ENCODE measurements around the gene MB21D2.

MB21D2 gene

DNA sequence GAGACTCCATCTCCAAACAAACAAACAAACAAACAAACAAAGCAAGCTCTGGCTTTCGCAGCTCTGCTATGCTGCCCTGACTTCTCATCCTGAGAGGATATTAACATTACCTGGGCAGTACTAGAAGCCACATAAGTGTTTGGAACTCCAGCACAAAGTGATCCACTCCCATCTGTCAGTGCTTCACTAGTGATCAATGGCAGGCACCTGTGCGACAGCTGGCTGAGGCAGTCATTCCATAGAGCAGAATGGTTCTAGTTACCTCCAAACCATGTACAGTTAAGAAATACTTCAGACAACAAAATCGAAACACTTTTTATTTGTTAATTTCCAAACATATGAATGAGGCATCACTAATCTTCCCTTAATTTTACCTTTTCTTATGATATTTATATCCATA lies 2.8 kb upstream of the MB21D2 start:
- DNase-seq = no peak

DNA sequence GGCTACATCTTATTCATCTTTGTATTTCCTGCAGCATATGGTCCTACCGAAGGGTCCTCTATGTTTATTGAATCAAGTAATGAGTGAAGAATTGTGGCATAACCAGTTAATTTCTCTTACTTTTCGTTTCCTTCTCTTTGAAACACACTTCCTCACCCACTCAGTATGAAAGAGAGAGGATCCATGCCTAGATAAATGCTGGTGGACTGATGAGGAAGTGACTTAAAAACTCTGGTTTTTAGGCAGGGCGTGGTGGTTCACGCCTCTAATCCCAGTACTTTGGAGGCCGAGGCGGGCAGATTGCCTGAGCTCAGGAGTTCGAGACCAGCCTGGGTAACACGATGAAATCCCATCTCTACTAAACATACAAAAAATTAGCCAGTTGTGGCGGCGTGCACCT lies 2.2 kb upstream of the MB21D2 start:
- DNase-seq = no peak

- no peak for DNase-seq
Measured at GRCh38 chr3:192918275-192918588, 576 bp upstream of the MB21D2 start.

GRCh38 chr3:192917028-192917403 lies 640 bp downstream of the MB21D2 start:
- DNase-seq = peak; percentile 79

DNA sequence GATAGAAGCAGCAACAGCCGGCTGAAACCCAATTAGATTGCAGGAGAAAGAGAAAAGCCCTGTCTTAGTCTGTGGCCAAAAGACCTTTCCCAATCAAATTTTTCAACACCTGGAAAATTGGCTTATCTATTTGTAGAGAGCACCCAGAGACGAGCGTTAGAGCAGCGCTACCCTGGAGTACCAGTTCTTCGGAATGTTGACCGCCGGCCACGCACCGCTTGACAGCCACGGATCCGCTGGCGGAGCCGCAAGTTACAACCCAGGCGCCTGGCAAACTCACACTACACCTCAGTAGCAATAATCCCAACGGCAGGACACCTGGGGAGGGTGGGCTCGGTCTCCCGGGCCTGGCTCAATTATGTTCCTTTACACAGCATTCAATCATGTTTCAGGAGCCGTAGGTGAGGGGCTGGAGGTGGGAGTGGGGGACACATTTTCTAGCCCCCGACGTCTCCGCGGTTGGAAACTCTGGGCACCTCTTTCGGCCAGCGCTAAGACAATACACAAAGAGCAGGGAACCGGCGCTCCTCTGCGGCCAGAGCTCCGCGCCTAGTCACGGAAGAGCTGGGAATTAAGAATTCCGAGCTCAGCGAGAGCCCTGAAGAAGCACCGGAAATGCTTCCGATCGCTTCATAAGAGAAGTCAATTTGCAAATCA lies 1.2 kb downstream of the MB21D2 start:
- DNase-seq = no peak

DNA sequence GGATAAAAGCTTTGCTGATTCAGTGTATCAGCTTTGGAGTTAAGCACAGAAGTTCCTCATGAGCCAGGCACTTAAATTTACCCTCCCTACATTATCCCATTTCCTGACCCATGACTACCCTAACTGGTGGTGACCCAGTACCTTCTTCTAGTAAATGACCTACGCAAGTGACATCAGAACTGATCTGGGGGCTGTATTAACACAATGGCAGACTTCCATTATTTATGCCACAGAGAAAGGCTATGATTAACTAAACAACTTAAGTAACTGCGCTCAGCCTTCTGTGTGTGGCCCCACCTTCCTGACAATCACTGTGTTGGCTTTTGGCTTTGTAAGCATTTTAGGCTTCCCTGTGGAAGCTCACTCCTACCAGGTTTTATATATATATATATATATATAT lies 1.9 kb downstream of the MB21D2 start:
- DNase-seq = no peak

- no peak for DNase-seq
Measured at GRCh38 chr3:192915304-192915703, 2.4 kb downstream of the MB21D2 start.

DNA sequence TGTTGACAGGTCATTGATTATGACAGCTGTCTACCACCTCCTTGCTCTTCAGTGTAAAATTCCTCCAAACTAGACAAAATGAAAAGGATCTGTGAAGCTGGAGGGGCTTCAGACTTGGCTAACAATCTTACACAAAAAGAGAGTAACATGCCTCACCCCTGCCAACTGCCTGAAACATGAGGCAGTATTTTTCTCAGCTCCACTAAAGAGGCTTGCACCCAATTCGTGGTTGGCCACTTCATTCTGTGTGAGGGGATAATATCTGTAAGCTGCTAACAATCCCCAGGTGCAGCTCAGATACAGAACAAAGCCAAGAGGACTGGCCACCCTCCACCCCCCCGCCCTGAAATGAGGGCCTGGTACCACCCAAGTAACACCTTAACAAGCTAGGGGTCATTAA lies 2.8 kb downstream of the MB21D2 start:
- no peak for DNase-seq

DNA sequence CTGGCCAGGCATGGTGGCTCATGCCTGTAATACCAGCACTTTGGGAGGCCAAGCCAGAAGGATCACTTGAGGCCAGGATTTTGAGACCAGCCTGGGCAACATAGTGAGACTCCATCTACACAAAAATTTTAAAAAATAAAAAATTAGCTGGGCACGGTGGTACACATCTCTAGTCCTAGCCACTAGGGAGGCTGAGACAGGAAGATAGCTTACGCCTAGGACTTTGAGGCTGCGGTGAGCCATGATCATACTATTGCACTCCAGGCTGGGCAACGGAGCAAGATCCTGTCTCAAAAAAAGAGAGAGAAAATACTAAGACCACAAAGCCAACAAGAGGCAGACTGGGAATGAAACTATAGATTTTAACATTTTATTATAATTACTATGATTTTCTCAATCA lies 4.1 kb downstream of the MB21D2 start:
- no peak for DNase-seq

DNA sequence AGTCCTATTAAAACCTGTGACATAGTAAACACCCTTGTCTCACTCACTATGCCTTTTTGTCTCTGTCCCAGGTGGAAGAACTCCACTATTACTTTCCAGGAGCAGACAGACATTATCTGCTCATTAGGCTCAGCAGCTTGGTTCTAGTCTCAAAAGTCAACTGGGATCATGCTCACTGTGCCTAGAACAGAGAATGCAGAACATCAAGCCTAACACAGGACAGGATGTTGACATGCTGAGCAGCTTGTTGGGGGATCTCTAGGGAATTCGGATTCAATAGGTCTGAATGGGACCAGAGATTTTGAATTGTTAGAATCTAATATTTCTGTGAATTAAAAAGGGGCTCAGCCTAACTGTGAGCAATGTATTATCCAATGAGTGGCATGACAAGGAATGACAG lies 6.4 kb downstream of the MB21D2 start:
- no peak for DNase-seq

- DNase-seq = no peak
Measured at GRCh38 chr3:192907784-192908183, 9.9 kb downstream of the MB21D2 start.

GRCh38 chr3:192906940-192907339 lies 10.7 kb downstream of the MB21D2 start:
- DNase-seq = no peak

- DNase-seq = no peak
Measured at GRCh38 chr3:192905980-192906678, 11.5 kb downstream of the MB21D2 start.

- no peak for DNase-seq
Measured at GRCh38 chr3:192904632-192905289, 12.9 kb downstream of the MB21D2 start.

- DNase-seq = no peak
Measured at GRCh38 chr3:192902549-192902948, 15.1 kb downstream of the MB21D2 start.

GRCh38 chr3:192901435-192901834 lies 16.2 kb downstream of the MB21D2 start:
- DNase-seq = no peak

- no peak for DNase-seq
Measured at GRCh38 chr3:192899540-192899982, 18.1 kb downstream of the MB21D2 start.

DNA sequence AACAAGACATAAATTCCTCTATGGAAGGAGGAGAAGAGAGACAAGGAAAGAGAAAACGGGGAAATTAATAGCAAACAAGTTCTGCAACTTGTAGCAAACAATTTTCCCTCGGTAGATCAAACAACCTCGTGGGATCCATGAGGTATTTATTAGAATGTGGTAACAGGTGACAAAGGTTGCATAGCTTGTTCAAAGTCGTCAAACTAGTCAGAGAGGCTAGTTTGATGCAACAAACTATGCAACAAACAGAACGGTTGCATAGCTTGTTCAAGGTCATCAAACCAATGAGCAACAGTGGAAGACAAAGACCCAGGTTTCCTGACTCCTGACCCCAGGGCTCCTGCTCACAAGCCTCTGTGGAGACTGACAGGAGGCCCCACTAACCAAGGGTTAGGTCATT lies 20.7 kb downstream of the MB21D2 start:
- no peak for DNase-seq

GRCh38 chr3:192896208-192896607 lies 21.4 kb downstream of the MB21D2 start:
- no peak for DNase-seq

DNA sequence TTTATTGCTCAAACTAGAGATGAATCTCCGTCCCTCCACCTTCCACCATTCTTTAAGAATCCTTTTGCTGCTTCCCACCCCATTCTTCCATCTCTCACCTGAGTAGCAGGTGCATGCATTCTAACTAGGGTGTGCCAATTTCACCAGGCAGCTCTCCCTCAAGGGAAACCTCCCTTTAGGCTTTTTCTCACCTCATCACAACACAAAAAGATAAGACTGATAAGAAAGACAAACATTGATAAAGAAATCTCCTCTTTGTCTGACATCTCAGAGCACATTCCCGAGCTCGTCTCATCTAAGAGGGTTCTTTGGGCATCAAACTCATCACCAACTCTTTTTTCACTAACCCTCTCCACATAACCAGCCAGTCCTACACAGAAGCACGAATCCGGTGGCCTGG lies 23.0 kb downstream of the MB21D2 start:
- no peak for DNase-seq

GRCh38 chr3:192892981-192893700 lies 24.5 kb downstream of the MB21D2 start:
- DNase-seq = peak; percentile 86

DNA sequence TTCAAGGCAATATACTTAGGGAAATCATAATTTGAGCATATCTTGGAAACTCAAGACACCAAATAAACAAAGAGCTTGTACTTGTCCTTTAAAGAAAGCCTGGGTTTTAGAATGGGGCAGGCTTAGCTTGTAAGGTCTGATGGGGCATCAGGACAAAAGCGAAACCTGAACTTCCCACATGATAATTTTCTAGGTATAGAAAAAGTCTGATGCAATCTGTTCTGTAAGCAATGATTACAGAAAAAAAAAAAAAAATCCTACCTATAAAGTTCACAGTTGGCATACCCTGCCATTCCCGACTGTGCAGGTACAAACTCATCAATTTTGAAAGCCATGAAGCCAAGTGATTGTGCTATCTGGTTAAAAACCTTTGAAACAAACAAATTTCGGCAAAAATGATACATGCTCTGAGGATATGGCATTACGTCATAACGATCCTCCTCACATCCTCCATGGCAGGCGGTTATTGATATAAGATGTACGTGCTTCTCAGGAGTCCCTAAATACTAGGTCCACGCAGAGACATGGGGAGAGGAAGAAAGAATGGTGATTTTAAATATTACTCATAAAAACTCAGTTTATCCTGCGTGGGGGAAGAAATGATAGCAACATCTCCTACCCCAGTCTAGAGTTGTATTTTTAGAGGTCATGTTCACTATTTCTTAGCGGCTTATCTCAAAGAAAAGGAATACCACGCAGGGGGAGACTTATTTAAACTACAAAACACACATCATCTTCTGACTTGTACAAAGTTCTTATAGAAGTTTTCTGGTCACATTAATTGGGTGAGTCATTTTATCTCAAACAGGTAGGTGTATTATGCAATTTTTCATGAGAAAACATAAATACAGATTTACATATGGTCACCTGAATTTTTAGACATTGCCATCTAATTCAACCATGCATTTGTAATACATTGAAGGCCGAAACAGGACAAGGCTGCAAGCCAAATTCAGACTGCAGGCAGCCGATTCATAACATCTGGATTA lies 27.0 kb downstream of the MB21D2 start:
- no peak for DNase-seq

- DNase-seq = no peak
Measured at GRCh38 chr3:192889679-192890078, 28.0 kb downstream of the MB21D2 start.
